ENCODE measurements around the gene FFAR3.
A peak's percentile ranks its signal among the peaks of the same experiment; 100 is the strongest.

Gene FFAR3

GRCh38 chr19:35353635-35354034 lies 4.6 kb upstream of the FFAR3 start:
- no peaks in the 10 kb centered on the region; a peak in 1 of 3 replicates for H3K36me3 ChIP-seq (ENCODE audit: control insufficient read depth in 2 of 2, insufficient read depth in 1 of 2, low read length in 2 of 2)
- no peaks in the 10 kb centered on the region for H3K4me1 ChIP-seq (ENCODE audit: control insufficient read depth, insufficient read depth, low read length)
- TF ChIP-seq ZIC2 (tag by site-specific recombination; IDR thresholded peaks at IDR 0.05) (peak; percentile 72), ZNF280C (tag by site-specific recombination; IDR thresholded peaks at IDR 0.05) (no peak)
- ChIA-PET POLR2A (interaction anchor here (1.5 to 2.1 kb wide), 2 partner anchors 141 to 155 kb away, joined by 5 to 13 read pairs; no protein-coding TSS in a partner anchor), CTCF (interaction anchor here (0.6 to 10.6 kb wide), 68 partner anchors 9 to 578 kb away, joined by 3 to 237 read pairs (median 5); partner anchors contain the start of genes ATP4A, HAUS5 and KRTDAP)
- H3K27ac ChIP-seq (ENCODE audit: extremely low read depth, low read depth, low read length) = no peak overlapping the region
- H3K9me3 ChIP-seq (ENCODE audit: control insufficient read depth, insufficient read depth, low read depth, low read length) = no peaks in the 10 kb centered on the region
- H3K4me3 ChIP-seq (ENCODE audit: low read depth, low read length) = no peak overlapping the region

- no peak overlapping the region for H3K4me3 ChIP-seq (ENCODE audit: low read depth, low read length)
- H3K9me3 ChIP-seq (ENCODE audit: control insufficient read depth, insufficient read depth, low read depth, low read length) = no peaks in the 10 kb centered on the region
- no peaks in the 10 kb centered on the region for H3K4me1 ChIP-seq (ENCODE audit: control insufficient read depth, insufficient read depth, low read length)
- H3K36me3 ChIP-seq (ENCODE audit: control insufficient read depth in 2 of 2, insufficient read depth in 1 of 2, low read length in 2 of 2) = no peaks in the 10 kb centered on the region; a peak in 1 of 3 replicates
- no peak overlapping the region for H3K27ac ChIP-seq (ENCODE audit: extremely low read depth, low read depth, low read length)
- ChIA-PET POLR2A (no interaction called here), CTCF (interaction anchor here (0.6 to 10.6 kb wide), 7 partner anchors 9 to 424 kb away, joined by 3 to 237 read pairs (median 53); partner anchors contain the start of gene KRTDAP)
- TF ChIP-seq ZNF335 (tag by site-specific recombination; conservative IDR thresholded peaks at IDR 0.05) (no peak), ZNF664 (tag by site-specific recombination; IDR thresholded peaks at IDR 0.05) (no peak), BCL6B (tag by site-specific recombination; IDR thresholded peaks at IDR 0.05) (no peak), ZNF621 (tag by site-specific recombination; IDR thresholded peaks at IDR 0.05) (no peak), ZEB2 (tag by site-specific recombination; IDR thresholded peaks at IDR 0.05) (no peak), HOXC10 (CRISPR knock-in tag; IDR thresholded peaks at IDR 0.05) (no peak), SETDB1 (IDR thresholded peaks at IDR 0.05; ENCODE audit: insufficient read length, low read length) (no peak), SCRT2 (tag by site-specific recombination; IDR thresholded peaks at IDR 0.05) (no peak), ZFP41 (tag by site-specific recombination; IDR thresholded peaks at IDR 0.05; ENCODE audit: borderline replicate concordance) (no peak), ZNF549 (tag by site-specific recombination; IDR thresholded peaks at IDR 0.05) (no peak)
Measured at GRCh38 chr19:35354898-35355297, 3.4 kb upstream of the FFAR3 start.

GRCh38 chr19:35355791-35356460 lies 2.3 kb upstream of the FFAR3 start:
- peak; percentile 49; the same call in 1 of the 2 replicates for TF ChIP-seq CTCF (tag by site-specific recombination; IDR thresholded peaks at IDR 0.05)
- no peak for TF ChIP-seq ZNF394 (tag by site-specific recombination; IDR thresholded peaks at IDR 0.05; ENCODE audit: borderline replicate concordance)
- no peak for TF ChIP-seq MEIS1 (CRISPR knock-in tag; IDR thresholded peaks at IDR 0.05; ENCODE audit: borderline replicate concordance)
- TF ChIP-seq ZNF362 (tag by site-specific recombination; IDR thresholded peaks at IDR 0.05) = peak; percentile 28; the same call in 1 of the 2 replicates
- TF ChIP-seq REST (tag by site-specific recombination; IDR thresholded peaks at IDR 0.05) = no peak
- peak; percentile 18; the same call in 1 of the 2 replicates for TF ChIP-seq ZNF423 (tag by site-specific recombination; IDR thresholded peaks at IDR 0.05)
- TF ChIP-seq FEZF1 (tag by site-specific recombination; IDR thresholded peaks at IDR 0.05) = no peak
- 0 out of 2 replicates have a peak, but pooled peaks have one; percentile 13 for TF ChIP-seq GLIS1 (tag by site-specific recombination; IDR thresholded peaks at IDR 0.05)
- TF ChIP-seq ZIC2 (tag by site-specific recombination; IDR thresholded peaks at IDR 0.05) = peak; percentile 99
- Histone ChIP-seq H3K4me3 (ENCODE audit: low read depth, low read length) (no peak overlapping the region), H3K36me3 (ENCODE audit: control insufficient read depth in 2 of 2, insufficient read depth in 1 of 2, low read length in 2 of 2) (no peaks in the 10 kb centered on the region; a peak in 1 of 3 replicates), H3K4me1 (ENCODE audit: control insufficient read depth, insufficient read depth, low read length) (no peaks in the 10 kb centered on the region), H3K27ac (ENCODE audit: extremely low read depth, low read depth, low read length) (no peak overlapping the region), H3K9me3 (ENCODE audit: control insufficient read depth, insufficient read depth, low read depth, low read length) (no peaks in the 10 kb centered on the region)
- CTCF ChIA-PET = interaction anchor here (0.7 to 10.6 kb wide), 12 partner anchors 8 to 1535 kb away, joined by 3 to 237 read pairs (median 5); partner anchors contain the start of gene KRTDAP
- POLR2A ChIA-PET = interaction anchor here (0.5 to 0.7 kb wide), 2 partner anchors 72 to 527 kb away, joined by 5 to 6 read pairs; no protein-coding TSS in a partner anchor

Measured in HEK293 (cell line).